Stimulated activated CD8-positive, alpha-beta memory T cell treated with anti-CD3 and anti-CD28 coated beads, Interleukin-4, amount 100 ng/mL, for 1 hour (primary cell): Measurements from ENCODE around the gene PHF12.
"Not testable (repeated sequence)": the region's sequence is repeated elsewhere in the genome, so short reads cannot be mapped to it uniquely, and the experiment has no call there.

ENCODE experiments used
- DNase-seq, 2 donors: peaks; one replicate each; pipeline ENCODE4 v3.0.0-alpha.2; 2020; ENCODE audit warnings: low read depth in 2 of 2, low spot score in 1 of 2

The PHF12 gene

DNA sequence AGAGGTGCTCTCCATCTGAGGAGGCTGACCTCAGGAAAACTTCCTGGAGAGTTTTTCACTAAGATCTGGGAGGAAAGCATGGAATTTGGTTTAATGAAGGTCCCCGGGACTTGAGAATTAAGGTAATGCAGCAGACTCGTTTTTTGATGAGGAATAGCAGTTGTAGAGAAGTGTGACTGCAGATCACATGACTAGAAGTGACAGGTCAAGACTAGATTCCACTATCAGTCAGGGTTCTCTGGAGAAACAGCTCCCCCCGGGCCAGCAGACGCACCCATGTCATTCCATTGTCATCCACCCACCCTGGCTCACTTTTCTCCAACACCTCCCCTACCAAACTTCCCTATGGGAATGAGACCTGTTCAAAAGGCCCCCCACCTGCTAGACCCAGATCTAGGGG is 46.5 kb downstream of the PHF12 start:
- no peak for DNase-seq

DNA sequence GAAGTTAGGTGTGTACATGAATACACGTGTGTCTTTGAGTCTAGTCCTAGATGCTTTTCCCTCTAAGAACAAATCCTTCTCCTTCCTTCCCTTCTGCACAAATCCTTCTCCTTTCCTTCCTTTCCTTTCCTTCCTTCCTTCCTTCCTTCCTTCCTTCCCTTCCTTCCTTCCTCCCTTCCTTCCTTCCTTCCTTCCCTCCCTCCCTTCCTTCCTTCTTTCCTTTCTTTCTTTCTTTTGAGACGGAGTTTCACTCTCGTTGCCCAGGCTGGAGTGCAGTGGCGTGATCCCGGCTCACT is 47.8 kb downstream of the PHF12 start:
- DNase-seq: not testable (repeated sequence)

DNA sequence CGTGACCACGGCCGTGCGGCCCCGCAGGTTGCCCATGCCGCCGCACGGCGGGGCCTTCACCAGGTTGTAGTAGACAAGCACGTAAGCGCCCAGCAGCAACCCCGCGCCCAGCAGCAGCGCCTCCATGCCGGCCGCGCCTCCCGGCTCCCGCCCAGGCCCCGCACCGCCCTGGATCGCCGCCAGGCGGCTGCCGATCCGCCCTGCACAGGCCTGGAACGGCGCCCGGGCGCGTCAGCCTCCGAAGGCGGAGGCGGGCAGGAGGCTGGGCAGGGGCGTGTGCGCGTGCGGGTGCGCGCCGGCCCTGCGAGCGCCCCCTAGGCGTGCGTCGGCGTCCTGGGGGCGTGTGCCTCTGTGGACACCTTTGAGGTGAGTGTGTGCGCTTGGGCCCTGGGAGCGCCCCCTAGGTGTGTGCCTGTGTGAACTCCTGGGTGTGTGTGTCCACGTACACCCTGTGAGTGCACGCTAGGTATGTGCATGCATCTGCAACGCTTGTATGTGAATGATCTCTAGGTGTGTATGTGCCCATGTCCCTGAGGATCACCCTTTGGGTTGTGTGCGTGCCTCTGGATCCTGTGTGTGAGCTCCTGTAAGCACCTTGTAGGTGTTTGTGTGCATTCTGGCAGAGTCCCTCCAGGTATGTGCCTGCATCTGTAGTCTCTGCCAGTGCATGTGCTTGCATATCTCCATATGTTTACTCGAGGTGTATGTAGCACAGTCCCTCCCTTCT is 48.3 kb downstream of the PHF12 start, which contains the start of gene DHRS13:
DHRS13 (minus strand) TSS at position 261 of the 727 bp plus-strand sequence; CDS start at position 126, 135 bp downstream.
- DNase-seq: peak; percentile 76 to 88

DNA sequence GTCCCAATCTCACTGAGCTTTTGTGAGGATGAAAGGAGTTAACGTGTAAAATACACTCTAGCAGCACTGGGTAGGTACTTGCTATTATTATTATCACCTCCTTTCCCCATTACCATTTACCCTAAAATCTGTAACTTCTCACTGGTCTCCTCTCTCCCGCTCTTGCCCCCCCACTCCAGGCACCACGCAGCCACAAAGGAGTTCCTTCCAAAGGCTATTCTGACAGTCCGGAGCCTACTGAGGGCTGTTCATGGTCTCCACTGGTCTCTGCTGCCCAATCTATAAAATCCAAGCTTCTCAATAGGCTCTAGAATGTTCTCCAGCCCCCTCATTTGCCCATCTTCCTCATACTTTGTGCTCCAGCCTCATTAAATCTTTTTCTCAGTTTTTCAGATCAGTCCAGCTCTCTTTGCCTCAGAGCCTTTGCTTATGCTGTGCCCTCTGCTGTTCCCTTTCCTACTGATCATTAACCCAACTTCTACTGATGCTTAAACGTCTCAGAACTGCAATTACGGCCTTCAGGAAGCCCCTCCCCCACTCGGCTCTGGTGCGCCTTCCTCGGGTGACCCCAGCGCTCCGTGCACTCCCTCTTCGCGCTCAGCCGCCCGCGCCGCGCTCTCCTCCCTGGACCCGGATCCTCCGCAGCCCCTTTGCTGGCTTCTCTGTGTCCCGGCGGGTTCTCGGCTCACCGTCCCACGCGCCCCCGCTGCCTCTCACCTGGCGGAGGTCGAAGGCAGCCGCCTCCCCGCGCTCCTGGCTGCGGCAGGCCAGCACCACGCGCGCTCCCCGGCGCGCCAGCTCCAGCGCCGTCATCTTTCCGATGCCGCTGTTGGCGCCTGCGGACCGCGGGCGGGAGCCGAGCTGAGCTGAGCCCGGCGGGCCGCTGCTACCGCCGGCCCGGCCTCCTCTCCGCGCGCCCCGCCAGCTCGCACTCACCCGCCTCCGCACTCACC is 49.2 kb downstream of the PHF12 start:
- peak in 1 of 2 donors; percentile 33 for DNase-seq

DNA sequence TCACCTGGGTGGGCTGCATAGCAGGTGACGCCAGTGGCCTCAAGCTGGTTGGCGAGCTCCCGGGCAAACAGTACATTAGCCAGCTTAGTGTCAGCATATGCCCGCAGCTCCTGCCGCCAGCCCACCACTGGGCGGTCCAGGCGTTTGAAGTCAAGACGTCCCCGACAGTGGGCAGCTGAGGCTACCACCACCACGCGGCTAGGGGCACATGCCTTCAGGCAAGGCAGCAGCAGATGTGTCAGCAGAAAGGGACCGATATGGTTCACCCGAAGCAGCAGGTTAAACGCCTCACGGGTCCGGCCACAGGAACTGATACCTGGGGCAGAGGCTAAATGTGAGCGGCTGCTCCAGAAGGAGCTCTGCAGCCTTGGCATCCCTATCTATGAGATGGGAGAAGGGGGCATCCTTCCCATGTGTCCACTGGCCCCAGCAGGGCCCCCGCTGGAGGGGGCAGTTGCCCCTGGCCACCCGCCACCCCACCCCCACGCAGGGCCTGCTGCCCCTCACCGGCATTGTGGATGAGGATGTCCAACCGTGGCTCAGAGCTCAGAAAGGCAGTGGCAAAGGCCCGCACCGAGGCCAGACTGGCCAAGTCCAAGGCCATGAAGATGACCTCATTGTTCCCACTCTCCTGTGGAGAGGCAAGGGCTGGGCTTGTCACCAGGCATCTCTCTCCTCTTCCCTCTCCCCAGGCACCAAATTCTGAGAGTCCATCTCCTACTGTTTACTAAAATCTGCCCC is 50.2 kb downstream of the PHF12 start:
- DNase-seq: no peak

DNA sequence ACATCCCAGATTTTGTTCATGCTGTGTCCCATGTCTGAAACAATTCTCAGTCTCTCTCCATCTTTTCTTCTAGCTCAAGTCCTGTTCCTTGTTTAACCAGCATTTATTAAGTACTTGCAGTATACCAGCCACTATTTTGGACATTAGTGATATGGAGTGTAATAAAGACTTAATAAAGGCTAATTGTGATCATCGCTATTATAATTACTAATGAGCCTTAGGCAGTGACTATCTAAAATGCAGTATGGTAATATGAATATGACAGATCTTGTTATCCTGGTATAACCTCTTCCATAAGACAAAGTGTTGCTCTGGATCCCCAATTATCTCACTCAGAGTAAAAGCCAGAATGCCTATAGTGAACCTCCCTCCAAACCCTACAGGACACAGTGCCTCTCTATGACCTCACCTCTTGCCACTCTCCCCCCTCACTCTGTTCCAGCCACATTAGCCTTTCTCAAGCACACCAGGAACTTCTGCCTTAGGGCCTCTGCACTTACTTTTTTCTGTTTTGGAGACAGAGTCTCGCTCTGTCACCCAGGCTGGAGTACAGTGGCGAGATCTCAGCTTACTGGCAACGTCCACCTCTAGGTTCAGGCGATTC is 52.0 kb downstream of the PHF12 start:
- DNase-seq: no peak

DNA sequence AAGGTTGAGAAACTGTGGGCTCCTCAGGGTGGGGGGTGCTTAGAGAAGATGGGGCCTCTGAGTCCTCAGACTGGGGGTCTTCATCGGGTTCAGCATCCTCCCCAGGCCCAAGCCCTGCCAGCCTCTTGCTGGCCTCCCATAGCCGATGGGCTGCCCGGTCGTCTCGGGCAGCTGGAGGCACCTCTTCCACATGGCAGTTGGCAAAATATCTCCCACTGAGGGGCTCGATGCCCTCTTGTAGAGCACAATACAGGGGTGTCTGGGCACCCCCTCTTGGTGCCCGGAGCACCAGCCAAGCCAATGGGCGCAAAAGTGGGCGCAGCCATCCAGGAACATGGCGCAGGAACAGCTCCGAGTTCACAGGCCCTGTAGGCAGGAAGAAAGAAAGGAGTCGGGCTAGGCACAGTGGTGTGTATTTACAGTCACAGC is 52.8 kb downstream of the PHF12 start:
- DNase-seq: no peak

DNA sequence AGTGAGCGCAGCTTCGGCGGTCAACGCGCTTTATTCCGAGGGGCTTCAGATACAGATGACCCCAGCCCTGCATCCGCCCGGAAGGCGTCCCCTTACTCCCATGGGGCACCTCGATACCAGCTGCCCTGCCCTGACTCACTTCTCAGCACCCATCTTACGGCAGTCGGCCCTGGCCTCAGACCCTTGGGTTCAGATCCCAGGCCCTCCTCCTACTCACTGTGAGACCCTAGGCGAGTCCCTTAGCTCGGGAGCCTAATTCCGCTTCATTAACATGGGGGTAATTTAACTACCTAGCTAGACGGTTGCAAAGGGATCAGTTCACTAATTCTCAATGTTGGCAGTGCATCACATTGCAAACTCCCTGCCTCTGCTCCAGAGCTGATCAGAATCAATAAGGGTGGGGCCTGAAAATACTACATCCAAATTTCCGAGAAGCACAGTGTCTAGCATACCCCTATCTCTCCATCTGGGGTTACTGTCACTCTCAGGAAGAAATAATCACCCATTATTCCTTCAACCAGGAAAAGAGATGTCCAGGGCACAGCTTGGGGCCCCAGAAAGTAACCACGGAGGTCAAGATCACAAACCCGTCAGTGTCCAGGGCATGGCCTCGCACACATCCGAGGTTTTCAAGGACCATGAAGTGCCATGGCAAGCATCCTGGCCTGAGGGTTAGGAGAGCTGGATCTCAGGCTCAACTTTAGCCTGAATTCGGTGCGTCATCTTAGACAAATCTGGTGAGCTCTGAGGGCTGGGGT is 53.4 kb downstream of the PHF12 start:
- DNase-seq: no peak

DNA sequence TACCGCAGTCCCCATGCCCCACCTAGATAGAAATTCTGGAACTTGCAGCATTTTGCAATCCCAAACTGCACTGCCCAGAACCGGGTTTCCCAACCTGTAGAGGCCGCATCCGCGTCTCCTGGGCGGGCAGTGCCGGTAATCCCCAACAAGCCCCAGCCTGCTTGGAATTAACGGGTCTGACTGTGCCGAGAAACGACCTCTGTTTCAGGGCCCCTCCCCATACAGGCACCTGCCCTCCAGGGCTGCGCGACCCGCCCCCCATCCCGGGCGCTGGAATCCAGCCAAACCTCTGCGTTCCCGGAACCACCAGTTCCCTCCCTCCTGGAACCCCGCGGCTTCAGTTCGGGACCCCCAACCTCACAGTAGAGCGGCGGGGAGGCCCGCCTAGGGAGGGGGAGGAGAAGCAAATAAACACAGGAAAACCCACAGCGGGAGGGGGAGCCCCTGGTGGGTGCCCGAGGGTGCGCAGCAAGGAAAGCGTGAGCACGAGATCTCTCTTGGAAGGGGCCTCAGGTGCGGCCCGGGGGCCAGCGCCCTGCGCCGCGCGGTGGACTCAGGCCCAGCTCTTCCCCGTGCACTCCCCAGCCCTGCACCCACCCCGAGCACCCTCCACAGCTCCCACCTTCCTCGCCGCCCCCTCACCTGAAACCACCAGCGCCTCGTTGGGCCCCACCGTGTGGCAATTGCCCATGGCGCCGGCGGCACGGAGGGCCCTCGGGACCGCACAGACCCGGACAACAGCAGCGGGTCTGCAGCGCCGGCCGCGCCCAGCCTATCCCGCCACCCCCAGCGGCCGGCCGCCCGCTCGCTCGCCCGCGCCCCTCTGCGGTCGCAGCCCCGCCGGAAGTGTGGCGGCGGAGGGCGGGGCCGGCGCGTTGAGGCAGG is 54.2 kb downstream of the PHF12 start, which contains the start of gene FLOT2:
FLOT2 (minus strand) TSS at position 850 of the 885 bp plus-strand sequence; CDS start at position 691, 159 bp downstream.
- peak; percentile 28 to 36 for DNase-seq

DNA sequence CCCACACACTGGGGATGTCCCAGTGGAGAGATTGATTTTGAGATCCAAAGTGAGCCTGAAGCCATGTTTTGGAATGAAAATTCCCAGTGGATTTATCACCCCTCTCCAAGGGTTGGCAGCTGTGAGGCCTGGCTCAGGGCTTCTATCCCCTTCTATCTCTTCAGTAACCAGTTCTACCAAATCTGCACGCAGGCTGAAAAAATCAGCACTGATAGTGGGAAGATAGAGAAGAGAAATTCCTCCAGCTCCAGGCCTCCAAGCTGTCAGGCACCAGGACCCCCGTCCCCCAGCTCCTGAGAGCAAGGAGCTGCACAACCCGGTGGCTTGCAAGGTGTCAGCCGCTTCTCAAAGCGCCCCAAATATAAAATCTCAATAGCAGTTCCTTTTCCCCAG is 54.8 kb downstream of the PHF12 start:
- no peak for DNase-seq

DNA sequence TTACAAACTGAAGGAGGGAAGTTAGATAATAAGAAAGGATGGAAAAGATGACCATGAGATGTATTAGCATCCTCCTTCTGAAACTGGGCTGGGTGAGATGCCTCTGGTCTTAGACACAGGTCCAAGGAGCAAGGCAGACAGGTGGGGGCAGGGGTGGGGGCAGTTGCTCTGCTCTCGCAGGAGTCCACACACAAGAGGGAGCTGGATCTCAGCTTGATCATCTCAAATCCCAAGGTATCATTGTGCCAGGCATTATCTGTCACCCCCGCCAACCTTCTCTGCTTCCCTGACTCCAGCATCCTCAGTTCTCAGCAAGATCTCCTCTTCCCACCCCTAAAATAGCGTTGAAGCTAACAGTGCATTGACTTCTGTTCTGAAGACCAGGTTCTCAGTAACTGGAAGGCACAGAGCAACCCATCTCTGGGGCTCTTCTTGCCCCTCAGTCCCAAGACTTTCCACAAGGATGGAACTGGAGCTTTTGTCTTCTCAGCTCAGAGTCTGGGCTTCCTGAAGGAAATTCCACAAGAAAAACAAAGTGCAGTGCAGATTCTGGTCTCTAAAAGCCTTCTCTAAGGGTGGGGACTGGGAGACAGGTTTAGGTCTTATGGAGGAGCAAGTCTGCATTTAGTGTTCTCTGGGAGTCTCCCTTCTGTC is 55.4 kb downstream of the PHF12 start:
- no peak for DNase-seq

DNA sequence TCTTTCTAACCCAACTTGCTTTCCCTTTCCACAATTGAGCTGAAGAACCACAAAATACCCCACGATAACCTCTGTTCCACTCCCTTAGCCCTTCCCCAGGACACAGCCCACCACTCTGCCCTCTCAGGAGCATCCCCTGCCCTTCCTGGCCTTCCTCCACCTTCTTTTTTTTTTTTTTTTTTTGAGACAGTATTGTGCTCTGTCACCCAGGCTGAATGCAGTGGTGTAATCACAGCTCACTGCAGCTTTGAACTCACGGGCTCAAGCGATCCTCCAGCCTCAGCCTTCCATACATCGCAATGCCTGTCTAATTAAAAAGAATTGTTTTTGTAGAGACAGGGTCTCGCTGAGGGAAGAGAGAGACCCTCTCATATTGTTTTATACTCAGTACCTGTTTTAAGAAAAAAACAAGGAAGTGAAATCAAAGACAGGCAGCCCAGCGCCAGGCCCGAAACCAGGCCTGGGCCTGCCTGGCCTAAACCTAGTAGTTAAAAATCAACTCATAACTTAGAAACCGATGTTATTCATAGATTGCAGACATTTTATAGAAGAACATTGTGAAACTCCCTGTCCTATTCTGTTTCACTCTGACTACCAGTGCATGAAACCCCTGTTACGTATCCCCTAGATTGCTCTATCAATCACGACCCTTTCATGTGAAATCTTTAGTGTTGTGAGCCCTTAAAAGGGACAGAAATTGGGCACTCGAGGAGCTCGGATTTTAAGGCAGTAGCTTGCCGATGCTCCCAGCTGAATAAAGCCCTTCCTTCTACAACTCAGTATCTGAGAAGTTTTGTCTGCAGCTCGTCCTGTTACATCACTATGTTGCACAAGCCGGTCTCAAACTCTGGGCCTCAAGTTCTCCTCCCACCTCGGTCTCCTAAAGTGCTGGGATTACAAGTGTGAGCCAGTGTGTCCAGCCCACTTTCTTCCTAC is 57.8 kb downstream of the PHF12 start:
- not testable (repeated sequence) for DNase-seq

DNA sequence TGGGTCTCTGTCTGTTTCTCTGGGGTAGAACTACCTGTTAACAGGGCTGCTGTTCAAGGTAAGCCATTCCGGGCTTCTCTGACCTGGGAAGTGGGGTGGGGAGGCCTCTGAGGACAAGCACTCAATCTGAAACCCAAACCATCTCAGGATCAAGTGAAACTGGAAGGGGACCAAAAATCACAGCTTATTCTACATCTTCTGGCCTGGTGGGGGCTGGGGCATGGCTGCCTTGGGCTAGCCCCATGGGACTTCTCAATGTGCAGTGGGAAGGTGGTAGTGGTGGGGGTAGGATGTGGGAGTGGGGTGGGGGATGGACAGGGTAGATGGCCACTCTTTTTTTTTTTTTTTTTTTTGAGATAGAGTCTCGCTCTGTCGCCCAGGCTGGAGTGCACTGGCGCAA is 59.3 kb downstream of the PHF12 start:
- no peak for DNase-seq

DNA sequence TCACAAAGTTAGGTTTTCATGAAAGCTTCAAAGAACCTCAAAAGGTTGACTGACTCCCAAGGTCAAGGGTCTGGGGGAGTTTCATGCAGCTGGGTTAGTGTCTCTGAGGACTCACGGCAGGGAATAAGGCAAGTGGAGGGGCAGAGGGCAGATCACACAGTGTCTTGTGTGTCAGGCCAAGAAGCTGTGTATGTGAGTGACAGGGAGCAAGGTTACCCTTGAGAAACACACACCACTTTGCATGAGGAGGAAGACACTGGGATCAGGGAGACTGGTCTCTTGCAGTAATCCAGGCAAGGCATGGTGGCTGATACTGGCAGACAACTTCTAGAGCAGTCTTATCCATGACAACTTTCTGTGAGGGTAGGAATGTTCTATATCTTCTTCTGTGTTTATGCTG is 60.1 kb downstream of the PHF12 start:
- DNase-seq: no peak

DNA sequence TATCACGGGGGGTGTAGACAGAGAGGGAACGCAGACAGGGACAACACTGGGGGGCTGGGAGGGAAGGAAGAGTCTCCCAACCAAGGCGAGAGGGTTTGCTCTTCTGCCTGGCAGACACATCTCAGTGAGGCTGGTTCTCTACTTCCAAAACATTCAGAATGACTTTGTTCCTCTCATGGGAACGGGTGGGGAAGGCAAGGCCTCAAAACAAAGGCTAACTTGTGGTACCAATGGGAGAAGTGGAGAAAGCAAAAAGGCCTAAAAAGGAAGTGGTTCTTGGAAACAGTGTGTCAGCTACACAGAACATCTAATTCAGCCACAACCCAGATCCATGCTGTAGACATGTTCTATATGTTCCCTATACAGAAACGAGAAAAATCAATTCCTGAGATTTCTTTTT is 61.3 kb downstream of the PHF12 start:
- no peak for DNase-seq

DNA sequence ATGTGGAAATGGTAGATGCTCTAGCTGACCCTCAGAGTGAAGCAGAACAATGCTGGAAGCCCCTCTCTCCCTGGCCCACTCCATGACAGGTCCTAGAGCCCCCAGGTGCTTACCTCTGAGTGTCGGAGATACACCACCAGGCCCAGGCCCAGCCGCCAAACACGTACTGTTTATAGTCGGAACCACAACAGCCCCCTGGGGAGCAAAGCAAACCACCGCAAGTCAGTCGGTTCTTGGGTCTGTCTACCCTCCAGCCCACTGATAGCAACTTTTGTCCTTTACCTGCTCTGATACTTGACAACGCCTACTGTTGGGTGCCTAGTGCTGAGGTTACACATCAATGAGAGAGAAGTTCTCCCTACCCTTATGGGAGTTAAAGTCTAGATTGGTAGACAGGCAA is 62.5 kb downstream of the PHF12 start:
- DNase-seq: no peak

DNA sequence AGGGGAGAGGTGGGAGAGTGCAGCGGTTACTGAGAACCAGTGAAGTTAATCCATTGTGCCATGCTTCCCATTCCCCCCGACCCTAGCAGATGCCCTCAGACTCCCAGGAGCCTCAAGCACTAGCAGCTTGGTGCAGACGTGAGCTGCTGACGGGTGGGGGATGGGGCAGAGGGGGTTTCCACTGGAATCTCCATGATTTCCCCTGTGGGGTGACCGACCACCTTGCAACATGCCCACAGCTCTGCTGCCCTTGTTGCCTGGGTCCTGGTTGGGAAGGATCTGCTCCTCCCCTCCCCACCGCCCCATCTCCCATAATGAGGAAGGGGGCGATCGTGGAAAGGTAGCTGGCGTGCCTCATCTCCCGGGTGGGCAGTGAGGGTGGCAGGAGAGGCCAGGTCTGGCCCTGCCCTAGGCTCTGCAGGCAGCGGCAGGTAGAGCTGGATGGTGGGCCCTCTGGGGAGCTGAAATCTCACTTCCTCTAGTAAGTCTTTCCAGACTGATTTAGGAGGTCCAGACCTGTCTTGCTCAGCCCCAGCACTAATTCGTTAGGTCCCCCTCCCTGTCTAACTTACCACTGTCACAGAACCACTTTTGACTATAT is 63.3 kb downstream of the PHF12 start:
- DNase-seq: no peak
